ENCODE data around the gene SLC6A12.
"Not testable (repeated sequence)": the region's sequence is repeated elsewhere in the genome, so short reads cannot be mapped to it uniquely, and the experiment has no call there.

SLC6A12 gene

GRCh38 chr12:228846-229200 is 14.9 kb upstream of the SLC6A12 start:
- no peak for FAIRE-seq
- DNase-seq (ENCODE audit: insufficient read length, low spot score) = no peak
- no peak for TF ChIP-seq POLR2A (IDR thresholded peaks at IDR 0.05; ENCODE audit: low read depth, low read length)

- no peak for FAIRE-seq
- TF ChIP-seq POLR2A (IDR thresholded peaks at IDR 0.05; ENCODE audit: low read depth, low read length) = no peak
- no peak for DNase-seq (ENCODE audit: insufficient read length, low spot score)
These were observed 14.2 kb upstream of the SLC6A12 start for GRCh38 chr12:227923-228845.

GRCh38 chr12:227286-227915 is 13.4 kb upstream of the SLC6A12 start:
- DNase-seq (ENCODE audit: insufficient read length, low spot score) = no peak
- no peak for TF ChIP-seq POLR2A (IDR thresholded peaks at IDR 0.05; ENCODE audit: low read depth, low read length)
- no peak for FAIRE-seq

GRCh38 chr12:226401-226800 is 12.4 kb upstream of the SLC6A12 start:
- no peak for FAIRE-seq

GRCh38 chr12:225012-225411 is 11.1 kb upstream of the SLC6A12 start:
- no peak for DNase-seq (ENCODE audit: insufficient read length, low spot score)
- no peak for TF ChIP-seq POLR2A (IDR thresholded peaks at IDR 0.05; ENCODE audit: low read depth, low read length)
- no peak for FAIRE-seq

More at GRCh38 chr12:226401-226800, 12.4 kb upstream of the SLC6A12 start:
- DNase-seq (ENCODE audit: insufficient read length, low spot score) = no peak
- no peak for TF ChIP-seq POLR2A (IDR thresholded peaks at IDR 0.05; ENCODE audit: low read depth, low read length)

- FAIRE-seq = no peak
- DNase-seq (ENCODE audit: insufficient read length, low spot score) = no peak
- no peak for TF ChIP-seq POLR2A (IDR thresholded peaks at IDR 0.05; ENCODE audit: low read depth, low read length)
These were observed 10.4 kb upstream of the SLC6A12 start for GRCh38 chr12:224330-224729.

GRCh38 chr12:223841-224240 is 9.9 kb upstream of the SLC6A12 start:
- DNase-seq (ENCODE audit: insufficient read length, low spot score) (no peak), FAIRE-seq (no peak)
- no peak for TF ChIP-seq POLR2A (IDR thresholded peaks at IDR 0.05; ENCODE audit: low read depth, low read length)

- DNase-seq (ENCODE audit: insufficient read length, low spot score) (no peak), FAIRE-seq (no peak)
- TF ChIP-seq POLR2A (IDR thresholded peaks at IDR 0.05; ENCODE audit: low read depth, low read length) = no peak
These were observed 7.8 kb upstream of the SLC6A12 start for GRCh38 chr12:221736-222135.

- no peak for DNase-seq (ENCODE audit: insufficient read length, low spot score)
- TF ChIP-seq POLR2A (IDR thresholded peaks at IDR 0.05; ENCODE audit: low read depth, low read length) = no peak
- no peak for FAIRE-seq
These were observed 7.1 kb upstream of the SLC6A12 start for GRCh38 chr12:220946-221550.

GRCh38 chr12:220491-220890 is 6.5 kb upstream of the SLC6A12 start:
- FAIRE-seq = no peak
- no peak for TF ChIP-seq POLR2A (IDR thresholded peaks at IDR 0.05; ENCODE audit: low read depth, low read length)
- no peak for DNase-seq (ENCODE audit: insufficient read length, low spot score)

- DNase-seq (ENCODE audit: insufficient read length, low spot score) (peak; percentile 93), FAIRE-seq (no peak)
- TF ChIP-seq POLR2A (IDR thresholded peaks at IDR 0.05; ENCODE audit: low read depth, low read length) = no peak
These were observed 6.0 kb upstream of the SLC6A12 start for GRCh38 chr12:219891-220352.

- FAIRE-seq (no peak), DNase-seq (ENCODE audit: insufficient read length, low spot score) (no peak)
- no peak for TF ChIP-seq POLR2A (IDR thresholded peaks at IDR 0.05; ENCODE audit: low read depth, low read length)
These were observed 5.0 kb upstream of the SLC6A12 start for GRCh38 chr12:218728-219590.

GRCh38 chr12:218221-218620 is 4.3 kb upstream of the SLC6A12 start:
- no peak for FAIRE-seq
- no peak for DNase-seq (ENCODE audit: insufficient read length, low spot score)
- no peak for TF ChIP-seq POLR2A (IDR thresholded peaks at IDR 0.05; ENCODE audit: low read depth, low read length)

GRCh38 chr12:217029-217428 is 3.1 kb upstream of the SLC6A12 start:
- FAIRE-seq; DNase-seq (ENCODE audit: insufficient read length, low spot score): not testable (repeated sequence)

All from H54 (cell line).